GM04503 (cell line): Measurements from ENCODE around the gene TEDC2.
A peak's percentile ranks its signal among the peaks of the same experiment; 100 is the strongest.
"Not testable (repeated sequence)": the region's sequence is repeated elsewhere in the genome, so short reads cannot be mapped to it uniquely, and the experiment has no call there.

Experiments used
- DNase-seq: peaks from one replicate; pipeline ENCODE4 v3.0.0-alpha.2; 2012; ENCODE audit warnings: low read depth

Gene TEDC2

GRCh38 chr16:2459647-2460390 lies at the start of gene TEDC2:
TSS of gene TEDC2 (plus strand) at chr16:2460109. CDS start at chr16:2460145, 36 bp downstream.
- peak; percentile 46 for DNase-seq

- no peak for DNase-seq
Observed at GRCh38 chr16:2415085-2415484, 44.8 kb upstream of the TEDC2 start.

- DNase-seq = no peak
Observed at GRCh38 chr16:2420035-2420434, 39.9 kb upstream of the TEDC2 start.

GRCh38 chr16:2422123-2422867 lies 37.6 kb upstream of the TEDC2 start:
- no peak for DNase-seq

- DNase-seq = no peak
Observed at GRCh38 chr16:2424061-2425007, 35.6 kb upstream of the TEDC2 start.

GRCh38 chr16:2425008-2425518 lies 34.8 kb upstream of the TEDC2 start:
- no peak for DNase-seq

GRCh38 chr16:2425825-2426430 lies 34.0 kb upstream of the TEDC2 start:
- DNase-seq = no peak

GRCh38 chr16:2426941-2427361 lies 33.0 kb upstream of the TEDC2 start:
- DNase-seq = no peak

GRCh38 chr16:2427526-2427925 lies 32.4 kb upstream of the TEDC2 start:
- no peak for DNase-seq

GRCh38 chr16:2428051-2428783 lies 31.7 kb upstream of the TEDC2 start:
- no peak for DNase-seq

- DNase-seq = no peak
Observed at GRCh38 chr16:2428784-2429033, 31.2 kb upstream of the TEDC2 start.

GRCh38 chr16:2429034-2429770 lies 30.7 kb upstream of the TEDC2 start, which contains the start of gene CCNF:
TSS of gene CCNF (plus strand) at chr16:2429447. CDS start at chr16:2429482, 35 bp downstream.
- peak; percentile 56 for DNase-seq

- DNase-seq = no peak
Observed at GRCh38 chr16:2429771-2430663, 29.9 kb upstream of the TEDC2 start.

- DNase-seq = no peak
Observed at GRCh38 chr16:2432286-2432685, 27.6 kb upstream of the TEDC2 start.

GRCh38 chr16:2432801-2433505 lies 27.0 kb upstream of the TEDC2 start:
- no peak for DNase-seq

- not testable (repeated sequence) for DNase-seq
Observed at GRCh38 chr16:2435236-2435635, 24.7 kb upstream of the TEDC2 start.

- no peak for DNase-seq
Observed at GRCh38 chr16:2436110-2436509, 23.8 kb upstream of the TEDC2 start.

GRCh38 chr16:2437032-2437790 lies 22.7 kb upstream of the TEDC2 start:
- no peak for DNase-seq
